HG03175 (cell line): Measurements from ENCODE around the gene KCNJ9.
A peak's percentile ranks its signal among the peaks of the same experiment; 100 is the strongest.

ENCODE experiments used
- ATAC-seq: cut with Tn5 transposase; IDR thresholded peaks from one replicate; pipeline ENCODE4 v1.9.1; 2021; ENCODE audit warnings: mild to moderate bottlenecking, moderate library complexity; ENCODE audit not compliant: unreplicated experiment

KCNJ9 gene

GRCh38 chr1:160086456-160086892, 5.1 kb downstream of the KCNJ9 start:
- no peak for ATAC-seq

DNA sequence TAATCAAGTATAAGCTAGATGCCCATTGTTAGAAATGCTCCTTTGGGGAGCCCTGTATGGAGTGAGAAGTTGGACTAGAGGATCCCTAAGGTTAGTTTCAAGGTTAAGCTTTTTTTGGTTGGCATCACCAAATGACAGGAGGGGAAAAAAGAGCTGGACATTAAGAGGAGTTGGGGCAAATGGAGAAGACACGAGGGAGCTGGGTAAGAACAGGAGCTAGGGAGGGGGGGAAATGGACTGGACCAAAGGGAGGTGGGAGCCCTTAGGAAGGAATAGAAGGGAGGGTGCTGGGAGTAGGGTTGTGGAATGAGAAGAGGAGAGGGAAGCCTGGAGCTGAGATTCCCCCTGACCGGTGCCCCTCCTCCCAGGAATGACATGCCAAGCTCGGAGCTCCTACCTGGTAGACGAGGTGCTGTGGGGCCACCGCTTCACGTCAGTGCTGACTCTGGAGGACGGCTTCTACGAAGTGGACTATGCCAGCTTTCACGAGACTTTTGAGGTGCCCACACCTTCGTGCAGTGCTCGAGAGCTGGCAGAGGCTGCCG, 5.9 kb downstream of the KCNJ9 start:
- ATAC-seq = no peak

GRCh38 chr1:160089883-160090282, 8.5 kb downstream of the KCNJ9 start:
- no peak for ATAC-seq

DNA sequence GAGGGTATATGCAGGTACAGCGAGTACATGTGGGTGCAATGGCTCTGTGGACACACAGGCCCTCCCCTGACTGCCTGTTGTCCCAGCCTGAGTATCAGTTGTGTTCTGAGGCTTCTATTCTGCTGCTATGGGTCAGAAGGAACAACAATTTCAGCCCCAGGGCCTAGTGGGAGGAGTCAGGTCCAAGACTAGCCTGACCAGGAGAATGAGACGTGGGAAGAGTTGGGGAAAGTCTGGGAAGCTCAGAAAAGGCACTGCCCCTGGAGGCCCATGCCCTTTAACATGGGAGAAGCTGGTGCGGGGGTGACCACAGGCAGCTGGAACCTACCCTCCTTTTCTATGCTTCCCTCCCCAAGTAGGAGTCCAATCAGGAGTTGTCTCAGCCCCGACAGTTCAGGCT, 9.4 kb downstream of the KCNJ9 start:
- no peak for ATAC-seq

DNA sequence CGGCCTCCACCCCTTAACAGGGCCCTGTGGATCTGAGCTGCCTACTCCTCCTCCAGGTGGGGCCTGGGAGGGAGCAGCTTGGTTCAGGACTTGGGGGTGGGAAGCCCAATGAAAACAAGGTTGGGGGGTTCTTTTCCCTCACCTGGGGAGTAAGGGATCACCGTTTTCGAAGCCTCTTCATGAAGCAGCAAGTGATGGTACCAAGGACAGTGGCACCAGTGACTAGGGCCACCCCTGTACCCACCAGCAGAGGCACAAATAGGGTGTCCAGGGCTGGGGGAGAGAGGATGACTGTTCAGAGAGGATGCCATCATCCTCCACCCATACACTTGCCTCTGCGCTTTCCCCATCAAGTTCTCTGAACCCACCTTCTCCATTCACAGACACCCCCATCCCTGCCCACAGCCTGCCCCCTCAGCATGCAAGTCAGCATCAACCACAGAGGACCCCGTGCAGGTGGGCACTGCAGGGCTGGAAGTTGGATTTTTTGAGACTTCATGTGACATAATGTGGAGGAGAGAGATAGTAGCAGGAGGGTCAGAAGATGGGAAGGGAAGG, 10.4 kb downstream of the KCNJ9 start:
- ATAC-seq = no peak

DNA sequence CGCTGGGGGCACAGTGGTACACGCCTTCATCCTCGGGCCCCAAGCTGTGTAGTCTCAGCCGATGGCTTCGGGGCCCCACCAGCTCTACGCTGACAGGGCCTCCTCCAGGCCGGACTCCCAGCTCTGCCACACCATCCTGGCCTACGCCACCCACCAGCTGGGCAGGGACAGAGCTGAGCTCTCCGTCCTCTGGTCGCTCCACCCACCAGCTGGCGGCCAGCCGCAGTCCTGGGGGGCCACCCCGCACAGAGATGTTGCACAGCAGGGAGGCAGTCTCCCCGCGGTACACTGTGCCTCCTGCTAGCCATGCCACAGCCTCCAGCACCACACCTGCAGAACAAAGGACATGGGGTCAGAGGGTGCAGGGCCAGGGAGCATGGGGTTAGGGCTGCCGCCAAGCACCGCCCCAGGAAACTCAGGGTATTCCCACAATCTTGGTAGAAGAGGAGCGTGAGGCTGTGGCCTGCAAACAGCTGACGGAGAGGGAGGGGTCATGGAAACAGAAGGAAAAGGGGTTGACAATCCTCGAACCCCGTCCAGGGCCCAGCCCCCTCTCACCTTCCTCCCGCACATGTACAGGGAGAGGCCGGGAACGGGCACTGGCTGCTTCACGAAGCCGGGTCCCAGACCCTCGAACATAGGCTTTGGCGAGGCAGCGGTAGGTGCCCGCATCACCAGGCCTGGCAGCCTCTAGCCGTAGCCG, 11.2 kb downstream of the KCNJ9 start:
- ATAC-seq = no peak

DNA sequence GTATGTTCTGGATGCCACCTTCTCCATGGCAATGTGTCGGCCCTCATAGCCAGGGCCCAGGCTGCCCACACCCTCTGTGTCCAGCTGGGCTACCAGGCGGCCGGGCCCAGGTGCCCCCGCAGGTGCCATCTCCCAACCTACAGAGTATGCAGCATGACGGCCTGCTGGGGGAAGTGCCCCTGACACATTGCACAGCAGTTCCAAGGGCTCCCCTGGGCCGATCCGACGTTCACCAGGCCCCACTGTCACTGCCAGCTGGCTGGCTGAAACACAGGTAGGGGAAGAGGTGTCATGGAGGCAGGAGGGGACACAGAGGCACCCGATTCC, 11.7 kb downstream of the KCNJ9 start:
- ATAC-seq = no peak

- ATAC-seq = no peak
These were observed 12.4 kb downstream of the KCNJ9 start for GRCh38 chr1:160093624-160094290.

- ATAC-seq = no peak
These were observed 12.9 kb downstream of the KCNJ9 start for GRCh38 chr1:160094291-160094625.

DNA sequence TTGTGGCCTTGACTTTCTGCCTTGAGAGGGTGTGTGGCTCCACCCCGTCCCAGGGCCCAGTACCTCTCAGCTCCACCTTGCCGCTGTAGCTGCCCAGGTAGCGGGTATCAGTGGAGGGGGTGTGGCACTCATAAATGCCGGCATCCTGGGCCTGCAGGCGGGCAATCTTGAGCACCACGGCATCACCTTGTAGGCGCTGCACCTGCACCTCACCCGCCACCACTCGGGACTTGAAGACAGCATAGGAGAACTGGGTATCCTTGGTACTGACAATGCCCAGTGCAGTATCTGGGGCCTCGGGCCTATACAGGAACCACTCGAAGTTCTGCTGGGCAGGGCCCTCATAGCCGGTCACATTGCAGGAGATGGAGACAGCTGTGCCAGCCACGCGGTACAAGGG, 13.5 kb downstream of the KCNJ9 start:
- no peak for ATAC-seq

DNA sequence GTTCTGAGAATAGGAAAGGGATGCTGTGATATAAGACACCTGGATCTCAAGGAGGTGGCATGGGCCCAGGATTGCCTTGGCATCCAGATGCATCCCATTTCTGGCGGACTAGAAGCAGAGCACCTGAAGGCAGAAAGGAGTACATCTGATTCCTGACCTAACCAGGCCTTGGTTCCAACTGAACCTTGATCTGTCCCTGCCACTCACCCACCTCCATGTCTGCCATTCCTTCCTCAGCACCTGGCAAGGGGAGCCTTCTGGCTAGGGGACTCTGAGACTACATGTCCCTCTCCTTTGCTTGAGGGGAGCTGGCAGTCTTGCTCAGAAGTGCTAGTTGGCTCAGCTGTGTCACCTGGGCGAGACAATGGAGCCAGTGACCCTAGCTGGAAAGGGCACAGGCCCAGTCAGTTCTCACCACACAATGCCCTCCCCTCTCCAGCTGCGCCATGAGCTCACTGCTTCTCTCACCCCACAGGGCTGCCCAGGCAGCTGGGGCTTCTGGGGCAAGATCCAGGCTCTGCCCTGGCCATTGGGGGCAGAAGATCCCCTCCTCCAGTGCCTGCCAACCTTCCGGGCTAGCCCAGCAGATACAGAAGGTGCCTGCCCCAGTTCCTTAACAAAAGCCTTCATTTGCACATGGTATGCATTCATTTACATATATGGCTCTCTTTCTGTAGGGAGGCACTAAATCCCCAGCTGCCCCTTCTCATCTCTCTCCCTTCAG, 14.2 kb downstream of the KCNJ9 start:
- no peak for ATAC-seq

- no peak for ATAC-seq
These were observed 15.2 kb downstream of the KCNJ9 start for GRCh38 chr1:160096274-160097116.

DNA sequence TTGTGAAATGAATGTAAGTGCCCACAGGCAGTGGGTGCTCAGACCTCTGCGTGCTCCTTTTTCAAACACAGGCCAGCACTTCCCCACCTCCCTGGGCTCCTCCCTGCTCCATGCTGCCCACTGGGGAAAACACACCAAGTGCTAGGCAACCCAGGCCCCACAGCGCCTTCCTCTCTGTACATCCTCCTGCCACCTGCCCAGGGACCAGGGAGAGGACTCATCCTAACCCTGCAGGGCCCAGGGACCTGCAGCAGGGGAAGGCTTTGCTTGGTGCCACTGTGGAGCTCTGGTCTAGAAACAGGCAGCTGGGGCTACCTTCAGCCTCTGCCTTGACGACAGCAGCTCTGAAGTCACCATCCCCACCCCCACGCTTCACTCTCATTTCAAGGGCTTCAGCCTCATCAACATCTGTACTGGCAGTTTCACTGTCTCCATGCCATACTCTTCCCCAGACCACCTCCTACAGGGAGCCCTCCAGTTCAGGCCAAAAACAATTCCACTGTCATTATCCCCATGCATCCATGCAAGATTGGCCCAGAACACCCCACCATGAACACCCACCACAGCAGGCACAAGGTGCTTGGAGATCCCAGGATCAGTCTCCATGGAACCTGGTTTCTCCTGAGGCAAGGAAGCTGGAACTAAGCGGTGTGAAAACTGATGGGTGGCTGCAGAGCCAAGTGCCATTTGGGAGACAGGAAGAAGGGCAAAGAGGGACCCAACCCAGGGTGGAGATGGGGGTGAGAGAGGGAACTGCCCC, 16.0 kb downstream of the KCNJ9 start:
- no peak for ATAC-seq

DNA sequence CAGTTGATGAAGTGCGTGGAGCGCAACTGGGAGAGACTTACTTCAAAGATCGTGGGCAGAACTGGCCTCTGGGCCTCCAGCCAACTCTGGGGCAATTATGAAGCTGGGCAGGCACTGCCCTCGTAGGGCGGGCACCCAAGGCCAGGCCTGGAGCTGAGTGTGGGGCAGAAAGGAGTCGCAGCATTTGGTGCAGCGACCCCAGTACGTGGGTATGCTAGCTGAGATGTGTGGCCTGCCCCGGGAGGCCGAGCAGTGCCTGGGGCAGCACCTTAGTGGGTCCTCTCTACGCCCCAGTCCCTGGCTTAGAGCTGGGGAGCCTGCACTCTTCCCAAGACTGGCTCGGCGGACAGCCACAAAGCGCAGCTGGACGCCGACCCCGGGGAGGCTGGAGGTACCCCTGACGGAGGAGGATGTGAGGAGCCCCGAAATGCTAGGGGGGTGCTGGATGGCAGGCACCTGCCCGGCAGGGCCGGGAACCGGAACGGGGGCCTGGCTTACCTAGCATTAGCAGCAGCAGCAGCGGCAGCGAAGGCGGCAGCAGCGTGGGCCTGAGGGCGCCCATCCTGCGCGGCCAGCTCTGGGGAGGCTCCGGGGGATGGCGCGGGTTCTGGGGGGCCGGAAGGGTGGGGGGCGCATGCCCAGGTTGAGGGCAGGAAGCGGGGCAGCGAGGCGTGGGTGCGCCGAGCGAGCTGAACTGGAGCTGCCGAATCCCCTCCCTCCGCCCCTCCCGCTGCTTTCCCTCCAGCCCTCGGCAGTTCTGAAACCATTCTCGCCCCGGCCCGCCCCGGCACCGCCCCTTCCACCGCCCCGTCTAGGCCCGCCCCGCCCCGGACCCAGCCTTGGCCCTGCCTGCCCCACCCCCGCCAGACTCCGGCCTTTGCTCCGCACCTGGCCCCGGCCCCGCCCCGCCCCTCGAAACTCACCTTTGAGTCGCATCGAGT, 16.8 kb downstream of the KCNJ9 start, which contains the start of gene IGSF8:
Gene IGSF8, minus strand, starts transcription at position 709 of the 941 bp plus-strand sequence. Its CDS starts 147 bp downstream, at position 562.
- peak; percentile 44 for ATAC-seq

- ATAC-seq = peak; percentile 84
These were observed 17.7 kb downstream of the KCNJ9 start for GRCh38 chr1:160098852-160099561.

GRCh38 chr1:160099716-160100375, 18.5 kb downstream of the KCNJ9 start:
- ATAC-seq = no peak

- no peak for ATAC-seq
These were observed 19.8 kb downstream of the KCNJ9 start for GRCh38 chr1:160101037-160101716.
